Astrocyte of the cerebellum (primary cell): Measurements from ENCODE around the gene UST.

Experiments used
- DNase-seq: peaks from one replicate; pipeline ENCODE4 v3.0.0-alpha.2; 2011; ENCODE audit warnings: low read depth
- H3K4me3 ChIP-seq: 2 replicates; pipeline ENCODE4 v1.5.1; 2011; ENCODE audit warnings: mild to moderate bottlenecking, low read depth, low read length, moderate library complexity
- in situ Hi-C: cut with HindIII; loops from 2 replicates; pipeline ENCODE4 v1.10.0; 2017; ENCODE audit warnings: low sequenced_read_pairs
- TF ChIP-seq, protein P1 (sequence below): IDR thresholded peaks from 2 replicates; pipeline ENCODE4 v1.5.1; 2012; ENCODE audit warnings: low read length, low read depth, moderate library complexity, mild to moderate bottlenecking; ENCODE audit errors: missing control alignments

The UST gene

DNA sequence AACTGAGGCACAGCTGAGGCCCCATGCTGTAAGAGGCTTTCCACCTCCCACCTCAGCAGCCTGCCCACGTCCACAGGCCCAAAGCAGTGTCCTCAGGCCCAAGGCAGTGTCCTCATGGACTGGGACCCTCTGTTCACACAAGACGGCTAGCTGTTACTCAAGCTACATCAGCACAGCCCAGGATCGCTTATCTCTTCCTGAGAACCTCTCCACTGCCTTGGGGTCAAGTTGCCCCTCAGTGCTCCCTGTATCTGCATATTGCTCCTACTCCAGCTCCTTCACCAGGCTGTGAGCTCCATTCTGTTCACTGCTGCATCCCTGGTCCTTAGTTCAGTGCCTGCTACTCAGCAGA is 361.9 kb downstream of the UST start:
- DNase-seq, result no peak
- TF ChIP-seq, protein P1, sequence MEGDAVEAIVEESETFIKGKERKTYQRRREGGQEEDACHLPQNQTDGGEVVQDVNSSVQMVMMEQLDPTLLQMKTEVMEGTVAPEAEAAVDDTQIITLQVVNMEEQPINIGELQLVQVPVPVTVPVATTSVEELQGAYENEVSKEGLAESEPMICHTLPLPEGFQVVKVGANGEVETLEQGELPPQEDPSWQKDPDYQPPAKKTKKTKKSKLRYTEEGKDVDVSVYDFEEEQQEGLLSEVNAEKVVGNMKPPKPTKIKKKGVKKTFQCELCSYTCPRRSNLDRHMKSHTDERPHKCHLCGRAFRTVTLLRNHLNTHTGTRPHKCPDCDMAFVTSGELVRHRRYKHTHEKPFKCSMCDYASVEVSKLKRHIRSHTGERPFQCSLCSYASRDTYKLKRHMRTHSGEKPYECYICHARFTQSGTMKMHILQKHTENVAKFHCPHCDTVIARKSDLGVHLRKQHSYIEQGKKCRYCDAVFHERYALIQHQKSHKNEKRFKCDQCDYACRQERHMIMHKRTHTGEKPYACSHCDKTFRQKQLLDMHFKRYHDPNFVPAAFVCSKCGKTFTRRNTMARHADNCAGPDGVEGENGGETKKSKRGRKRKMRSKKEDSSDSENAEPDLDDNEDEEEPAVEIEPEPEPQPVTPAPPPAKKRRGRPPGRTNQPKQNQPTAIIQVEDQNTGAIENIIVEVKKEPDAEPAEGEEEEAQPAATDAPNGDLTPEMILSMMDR, result no peak
- in situ Hi-C loops, result no loop called here
- no peak overlapping the region for H3K4me3 ChIP-seq

DNA sequence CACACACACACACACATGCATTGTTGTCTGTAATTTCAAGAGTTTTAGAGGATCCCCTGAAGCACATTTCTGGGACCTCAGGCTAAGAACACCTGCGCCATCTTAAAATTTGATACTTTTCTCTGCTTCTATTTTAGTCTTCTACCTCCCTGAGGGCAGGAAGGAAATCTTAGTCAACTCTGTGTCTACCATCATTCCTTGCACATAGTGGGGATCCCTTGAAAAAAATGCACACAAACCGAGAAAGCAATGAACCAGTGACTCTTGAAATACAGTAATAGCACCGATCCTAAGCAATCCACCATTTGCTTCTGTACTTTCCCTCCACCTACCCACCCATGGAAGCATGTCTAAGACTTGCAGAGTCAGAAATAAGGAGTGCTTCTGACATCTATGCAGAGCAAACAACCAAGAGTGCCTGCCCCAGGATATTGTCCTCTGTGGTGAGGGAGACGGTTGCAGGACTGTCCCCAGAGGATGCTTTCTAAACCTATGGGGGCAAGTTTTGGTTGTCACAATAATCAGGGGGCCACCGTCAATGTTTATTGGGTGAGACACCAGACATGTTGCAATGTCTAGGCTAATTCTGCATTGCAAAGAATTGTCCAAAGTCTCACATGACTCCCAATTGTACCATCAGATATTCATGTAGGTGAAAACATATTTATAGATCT is 362.7 kb downstream of the UST start:
- in situ Hi-C loops, result no loop called here
- TF ChIP-seq, protein P1, result no peak
- H3K4me3 ChIP-seq, result no peak overlapping the region
- DNase-seq, result no peak

DNA sequence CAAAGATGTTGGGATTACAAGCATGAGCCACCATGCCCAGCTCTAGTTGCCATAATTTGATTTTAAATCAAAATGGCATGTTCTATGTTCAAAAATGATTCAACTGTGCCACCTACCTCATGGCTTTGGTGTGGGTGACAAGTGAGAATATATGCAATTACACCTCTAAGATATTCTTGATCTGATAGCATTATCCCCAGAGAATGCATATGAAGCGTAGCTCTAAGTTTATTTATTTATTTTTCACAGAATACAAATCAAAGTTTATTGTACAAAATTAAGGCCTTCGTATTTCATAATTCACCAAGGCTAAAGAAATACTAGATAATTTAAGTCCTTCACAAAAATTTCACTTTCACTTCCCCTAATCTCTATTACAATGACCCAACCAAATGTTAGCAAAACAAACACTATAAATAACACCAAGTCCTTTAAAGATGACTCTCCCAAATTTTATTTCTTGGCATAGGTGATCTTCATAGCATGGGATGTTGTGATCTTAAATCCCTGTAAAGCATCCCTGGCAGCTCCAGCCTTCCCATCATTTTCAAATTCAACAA is 364.8 kb downstream of the UST start:
- no peak for DNase-seq
- TF ChIP-seq, protein P1, result no peak
- in situ Hi-C loops, result no loop called here
- no peak overlapping the region for H3K4me3 ChIP-seq

DNA sequence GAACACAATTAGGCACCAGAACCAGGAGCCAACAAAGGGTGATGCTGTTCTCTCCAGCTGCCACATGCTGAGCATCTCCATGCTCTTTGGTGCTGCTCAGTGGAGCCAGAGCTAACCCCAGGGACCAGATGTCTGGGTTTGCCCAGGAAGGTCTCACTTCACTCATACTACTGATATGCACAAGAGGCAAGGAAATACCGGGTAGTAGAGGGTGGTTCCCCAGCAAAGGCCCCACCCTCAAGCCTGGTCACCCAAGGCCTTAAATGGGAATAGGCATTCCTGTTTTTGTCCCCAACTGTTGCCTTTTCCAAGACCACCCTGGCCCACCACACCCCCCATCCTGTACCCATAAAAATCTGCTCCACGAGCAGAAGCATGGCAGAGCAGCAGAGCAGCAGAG is 366.1 kb downstream of the UST start:
- H3K4me3 ChIP-seq, result no peak overlapping the region
- TF ChIP-seq, protein P1, result no peak
- DNase-seq, result no peak
- in situ Hi-C loops, result no loop called here

DNA sequence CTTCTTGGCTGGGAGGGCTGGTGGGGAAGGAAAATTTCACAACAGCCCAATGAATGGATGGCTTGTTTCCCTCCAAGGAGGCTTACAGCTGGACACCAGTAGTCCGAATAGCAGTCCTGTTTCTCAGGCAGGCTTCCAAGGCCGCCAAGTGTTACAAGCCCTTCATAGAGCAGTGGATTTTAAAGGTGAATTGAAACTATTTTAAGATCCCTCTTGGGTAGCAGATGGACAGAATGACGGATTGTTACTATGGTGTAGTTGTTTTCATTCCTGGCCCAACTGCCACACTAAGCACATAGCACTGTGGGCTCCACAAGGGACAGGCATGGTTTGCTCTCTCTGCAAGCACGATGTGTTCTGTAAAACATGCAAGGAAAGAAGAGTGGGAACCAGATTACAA is 367.3 kb downstream of the UST start:
- DNase-seq, result no peak
- no peak overlapping the region for H3K4me3 ChIP-seq
- TF ChIP-seq, protein P1, result no peak
- in situ Hi-C loops, result no loop called here

DNA sequence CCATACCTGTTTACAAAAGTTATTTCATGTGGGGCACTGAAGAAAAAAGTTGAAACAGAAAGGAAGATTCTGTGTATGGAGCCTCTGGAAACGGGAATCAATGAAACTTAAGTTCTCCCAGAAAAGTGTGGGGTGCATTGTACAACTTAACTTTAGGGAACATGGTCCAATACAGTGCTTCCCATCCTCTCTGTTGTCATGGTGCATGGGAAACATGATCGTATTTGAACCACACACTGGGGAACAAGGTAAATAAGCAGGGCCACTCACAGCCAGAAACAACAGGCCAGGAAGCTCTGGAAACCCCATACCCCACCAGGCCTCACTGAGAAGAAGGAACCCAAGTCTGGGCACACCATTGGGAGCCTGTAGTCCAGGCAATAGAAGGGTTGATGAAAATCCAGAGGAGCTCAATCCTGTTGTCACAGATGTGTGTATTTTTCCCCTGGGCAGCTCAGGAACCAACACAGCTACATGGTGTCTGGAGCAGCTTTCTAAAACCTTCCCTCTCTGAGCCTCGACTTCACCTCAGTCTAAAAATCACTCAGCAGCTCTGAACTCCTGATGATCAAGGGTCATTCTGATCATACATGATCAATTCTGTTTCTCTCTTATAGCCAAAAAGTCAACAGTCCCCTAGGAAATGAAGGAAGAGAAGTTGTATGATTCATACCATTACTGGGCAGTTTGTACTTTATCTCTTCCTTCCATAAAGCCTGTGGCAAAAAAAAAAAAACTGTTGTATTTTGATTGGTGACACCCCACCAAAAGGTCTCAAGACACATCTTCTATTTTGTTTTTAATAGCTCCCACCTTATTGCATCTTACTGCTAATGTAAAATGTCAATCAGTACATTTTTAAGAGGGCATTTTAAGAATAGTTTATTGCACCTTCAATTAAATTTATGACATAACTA is 372.2 kb downstream of the UST start:
- no peak overlapping the region for H3K4me3 ChIP-seq
- DNase-seq, result no peak
- in situ Hi-C loops, result no loop called here
- TF ChIP-seq, protein P1, result no peak
